Measurements from ENCODE around the gene TRNAU1AP. TPM values are rescaled to one million over a fixed set of nuclear protein-coding genes. Genes with fewer than 3 reads are reported as not detected.

TRNAU1AP gene
- 10 to 100 TPM; 69.3 to 70.6 TPM for total RNA-seq

GRCh38 chr1:28552758-28553663 lies at the start of gene TRNAU1AP:
Gene TRNAU1AP (plus strand): TSS chr1:28553085. CDS start chr1:28553111, 26 bp downstream.
- H3K9me3 Mint-ChIP-seq, result no peaks in the 10 kb centered on the region
- peak within 1 kb of the TSS; percentile 97 for H3K27ac Mint-ChIP-seq
- peak; percentile 98 for DNase-seq
- H3K36me3 Mint-ChIP-seq (ENCODE audit: low read depth), result peaks cover 23% of the 10 kb centered on the region
- ChIA-PET CTCF (interaction anchor here (0.6 to 2.0 kb wide), 10 partner anchors 10 to 463 kb away, joined by 3 to 8 read pairs (median 3); partner anchors contain the start of gene YTHDF2), POLR2A (interaction anchor here (0.6 to 3.3 kb wide), 3 partner anchors 11 to 165 kb away, joined by 3 to 22 read pairs (median 3); no protein-coding TSS in a partner anchor)
- H3K4me1 Mint-ChIP-seq, result peaks cover 29% of the 10 kb centered on the region
- H3K27me3 Mint-ChIP-seq, result no peaks in the 10 kb centered on the region
- H3K4me3 Mint-ChIP-seq, result peak within 1 kb of the TSS; percentile 94

DNA sequence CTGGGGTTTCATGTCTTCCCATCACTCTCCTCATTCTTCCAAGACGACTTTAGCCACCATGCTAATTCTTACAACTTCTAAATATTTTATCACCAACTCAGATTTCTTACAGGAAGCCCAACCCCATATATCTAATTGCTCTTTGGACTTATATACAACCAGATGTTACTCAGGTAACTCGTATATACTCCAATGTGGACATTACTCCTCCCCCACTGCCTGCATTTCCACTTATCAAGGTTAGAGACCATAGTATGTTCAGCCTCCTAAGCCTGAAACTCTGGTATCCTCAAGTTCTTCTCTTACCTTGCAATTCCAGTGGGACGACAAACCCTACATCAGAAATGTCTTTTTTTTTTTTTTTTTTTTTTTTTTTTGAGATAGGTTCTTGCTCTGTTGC lies 49.8 kb upstream of the TRNAU1AP start:
- DNase-seq, result no peak
- H3K4me3 Mint-ChIP-seq, result no peak overlapping the region
- ChIA-PET CTCF (interaction anchor here (0.6 to 1.5 kb wide), 2 partner anchors 8 to 606 kb away, joined by 3 read pairs; no protein-coding TSS in a partner anchor), POLR2A (no interaction called here)
- H3K4me1 Mint-ChIP-seq, result peaks cover 10% of the 10 kb centered on the region
- H3K27me3 Mint-ChIP-seq, result no peaks in the 10 kb centered on the region
- no peaks in the 10 kb centered on the region for H3K9me3 Mint-ChIP-seq
- no peak overlapping the region for H3K27ac Mint-ChIP-seq
- peaks cover 25% of the 10 kb centered on the region for H3K36me3 Mint-ChIP-seq (ENCODE audit: low read depth)

- ChIA-PET POLR2A (interaction anchor here (0.6 to 1.4 kb wide), 4 partner anchors 76 to 259 kb away, joined by 3 to 6 read pairs (median 3); no protein-coding TSS in a partner anchor), CTCF (interaction anchor here (0.6 kb wide), 1 partner anchor 142 kb away, joined by 4 read pairs; no protein-coding TSS in a partner anchor)
- H3K4me3 Mint-ChIP-seq, result peak within 1 kb of the TSS; percentile 96
- peak; percentile 98 for DNase-seq
- peak within 1 kb of the TSS; percentile 98 for H3K27ac Mint-ChIP-seq
- H3K9me3 Mint-ChIP-seq, result no peaks in the 10 kb centered on the region
- H3K4me1 Mint-ChIP-seq, result peaks cover 35% of the 10 kb centered on the region
- H3K36me3 Mint-ChIP-seq (ENCODE audit: low read depth), result peaks cover 47% of the 10 kb centered on the region
- no peaks in the 10 kb centered on the region for H3K27me3 Mint-ChIP-seq
Observed at GRCh38 chr1:28505406-28506187, 47.3 kb upstream of the TRNAU1AP start, which contains the start of gene RCC1. Gene RCC1 (plus strand): TSS chr1:28506043. CDS start chr1:28529867, 23,824 bp downstream.

GRCh38 chr1:28506907-28507246 lies 46.0 kb upstream of the TRNAU1AP start:
- ChIA-PET POLR2A (no interaction called here), CTCF (interaction anchor here (0.5 to 1.2 kb wide), 4 partner anchors 73 to 258 kb away, joined by 3 to 5 read pairs (median 3); no protein-coding TSS in a partner anchor)
- Mint-ChIP-seq H3K36me3 (ENCODE audit: low read depth) (peaks cover 57% of the 10 kb centered on the region), H3K27me3 (no peaks in the 10 kb centered on the region), H3K27ac (peak overlapping the region; percentile 98), H3K4me1 (peaks cover 42% of the 10 kb centered on the region), H3K9me3 (no peaks in the 10 kb centered on the region), H3K4me3 (peak overlapping the region; percentile 96)
- no peak for DNase-seq

GRCh38 chr1:28507247-28507645 lies 45.6 kb upstream of the TRNAU1AP start:
- H3K4me1 Mint-ChIP-seq, result peaks cover 45% of the 10 kb centered on the region
- H3K4me3 Mint-ChIP-seq, result peak overlapping the region; percentile 96
- H3K36me3 Mint-ChIP-seq (ENCODE audit: low read depth), result peaks cover 61% of the 10 kb centered on the region
- H3K27me3 Mint-ChIP-seq, result no peaks in the 10 kb centered on the region
- POLR2A ChIA-PET, result no interaction called here
- CTCF ChIA-PET, result interaction anchor here (0.5 to 1.2 kb wide), 5 partner anchors 21 to 259 kb away, joined by 3 to 5 read pairs (median 3); no protein-coding TSS in a partner anchor
- H3K9me3 Mint-ChIP-seq, result no peaks in the 10 kb centered on the region
- peak overlapping the region; percentile 98 for H3K27ac Mint-ChIP-seq
- no peak for DNase-seq

- DNase-seq, result no peak
- ChIA-PET CTCF (interaction anchor here (0.5 to 1.2 kb wide), 5 partner anchors 20 to 259 kb away, joined by 3 to 5 read pairs (median 3); no protein-coding TSS in a partner anchor), POLR2A (no interaction called here)
- Mint-ChIP-seq H3K4me3 (peak overlapping the region; percentile 96), H3K36me3 (ENCODE audit: low read depth) (peaks cover 67% of the 10 kb centered on the region), H3K9me3 (no peaks in the 10 kb centered on the region), H3K27me3 (no peaks in the 10 kb centered on the region), H3K27ac (peak overlapping the region; percentile 98), H3K4me1 (peaks cover 50% of the 10 kb centered on the region)
Observed at GRCh38 chr1:28507646-28508434, 45.0 kb upstream of the TRNAU1AP start.

GRCh38 chr1:28508435-28508754 lies 44.5 kb upstream of the TRNAU1AP start:
- H3K4me1 Mint-ChIP-seq, result peaks cover 50% of the 10 kb centered on the region
- CTCF ChIA-PET, result no interaction called here
- H3K36me3 Mint-ChIP-seq (ENCODE audit: low read depth), result peaks cover 69% of the 10 kb centered on the region
- no peak for DNase-seq
- no peaks in the 10 kb centered on the region for H3K27me3 Mint-ChIP-seq
- POLR2A ChIA-PET, result interaction anchor here (1.8 kb wide), 1 partner anchor 259 kb away, joined by 5 read pairs; no protein-coding TSS in a partner anchor
- H3K9me3 Mint-ChIP-seq, result no peaks in the 10 kb centered on the region
- H3K4me3 Mint-ChIP-seq, result peak overlapping the region; percentile 96
- peak overlapping the region; percentile 98 for H3K27ac Mint-ChIP-seq

- Mint-ChIP-seq H3K4me3 (peak overlapping the region; percentile 96), H3K27me3 (no peaks in the 10 kb centered on the region), H3K36me3 (ENCODE audit: low read depth) (peaks cover 76% of the 10 kb centered on the region), H3K4me1 (peaks cover 51% of the 10 kb centered on the region), H3K27ac (peak overlapping the region; percentile 98), H3K9me3 (no peaks in the 10 kb centered on the region)
- ChIA-PET POLR2A (interaction anchor here (1.1 to 1.8 kb wide), 2 partner anchors 71 to 261 kb away, joined by 4 to 5 read pairs; no protein-coding TSS in a partner anchor), CTCF (interaction anchor here (0.6 to 1.3 kb wide), 2 partner anchors 123 to 272 kb away, joined by 3 to 4 read pairs; no protein-coding TSS in a partner anchor)
- no peak for DNase-seq
Observed at GRCh38 chr1:28509705-28510272, 43.1 kb upstream of the TRNAU1AP start.

DNA sequence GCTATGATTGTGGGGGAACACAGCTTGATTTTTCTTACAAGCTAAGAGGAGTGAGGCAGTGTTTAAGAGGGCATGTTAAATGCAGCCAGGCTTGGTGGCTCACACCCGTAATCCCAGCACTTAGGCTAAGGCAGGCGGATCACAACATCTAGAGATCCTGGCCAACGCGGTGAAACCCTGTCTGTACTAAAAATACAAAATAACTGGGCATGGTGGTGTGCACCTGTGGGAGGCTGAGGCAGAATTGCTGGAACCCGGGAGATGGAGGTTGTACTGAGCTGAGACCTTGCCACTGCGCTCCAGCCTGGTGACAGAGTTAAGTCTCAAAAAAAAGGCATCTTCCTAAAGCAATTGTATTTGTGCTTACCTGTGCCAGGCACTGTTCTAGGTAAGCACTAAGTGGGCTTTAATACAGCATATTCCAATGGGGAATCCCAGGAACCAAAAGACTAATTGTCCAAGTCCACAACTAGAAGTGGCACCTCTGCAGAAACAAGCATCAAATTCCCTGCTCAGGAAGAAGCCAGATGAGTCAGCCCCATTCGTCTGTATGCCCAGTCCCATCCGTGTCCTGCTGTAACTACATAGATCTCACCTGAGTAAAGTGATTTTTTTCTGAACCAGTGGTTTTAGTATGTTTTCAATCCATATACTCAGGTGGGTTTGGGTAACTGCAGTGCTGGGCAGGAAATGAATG lies 42.5 kb upstream of the TRNAU1AP start:
- Mint-ChIP-seq H3K27me3 (no peaks in the 10 kb centered on the region), H3K4me1 (peaks cover 49% of the 10 kb centered on the region), H3K9me3 (no peaks in the 10 kb centered on the region), H3K36me3 (ENCODE audit: low read depth) (peaks cover 78% of the 10 kb centered on the region), H3K4me3 (peak overlapping the region; percentile 96), H3K27ac (peak overlapping the region; percentile 98)
- ChIA-PET CTCF (interaction anchor here (0.6 to 1.3 kb wide), 2 partner anchors 174 to 272 kb away, joined by 3 read pairs; no protein-coding TSS in a partner anchor), POLR2A (interaction anchor here (1.1 to 1.8 kb wide), 2 partner anchors 71 to 262 kb away, joined by 4 to 5 read pairs; no protein-coding TSS in a partner anchor)
- DNase-seq, result no peak

- ChIA-PET CTCF (interaction anchor here (0.6 to 1.3 kb wide), 2 partner anchors 175 to 273 kb away, joined by 3 read pairs; no protein-coding TSS in a partner anchor), POLR2A (interaction anchor here (0.5 to 0.6 kb wide), 2 partner anchors 231 to 265 kb away, joined by 3 to 4 read pairs; no protein-coding TSS in a partner anchor)
- H3K27me3 Mint-ChIP-seq, result no peaks in the 10 kb centered on the region
- H3K27ac Mint-ChIP-seq, result peak overlapping the region; percentile 98
- peak overlapping the region; percentile 96 for H3K4me3 Mint-ChIP-seq
- no peaks in the 10 kb centered on the region for H3K9me3 Mint-ChIP-seq
- peaks cover 47% of the 10 kb centered on the region for H3K4me1 Mint-ChIP-seq
- DNase-seq, result no peak
- H3K36me3 Mint-ChIP-seq (ENCODE audit: low read depth), result peaks cover 76% of the 10 kb centered on the region
Observed at GRCh38 chr1:28510970-28511440, 41.9 kb upstream of the TRNAU1AP start.
